WTC11 (cell line): ENCODE data around the gene PLEKHG5. TPM values are rescaled to one million over a fixed set of nuclear protein-coding genes. Genes with fewer than 3 reads are reported as not detected.

Experiments
- ATAC-seq: fragments of 200-7000 bp; cut with Tn5 transposase; 2 replicates; pipeline ENCODE4 v1.10.0; 2021; ENCODE audit warnings: mild to moderate bottlenecking, moderate library complexity
- CTCF ChIA-PET: fragments of 300-600 bp; sonication (Branson Sonifier 250); formaldehyde crosslinking; loops from one replicate; lab custom pipeline; 2021; ENCODE audit warnings: antibody characterized with exemption; lab: Charles Lee
- POLR2A ChIA-PET: fragments of 350-600 bp; sonication (Branson Sonifier 250); formaldehyde crosslinking; loops from one replicate; lab custom pipeline; 2021; ENCODE audit warnings: antibody characterized with exemption; lab: Charles Lee
- DNase-seq: peaks from one replicate; pipeline ENCODE4 v3.0.0; 2021; ENCODE audit warnings: low spot score
- H3K27ac Mint-ChIP-seq: 2 replicates; pipeline ENCODE4 v1.8.0; 2021; ENCODE audit warnings: mixed read lengths
- H3K27me3 Mint-ChIP-seq: 2 replicates; pipeline ENCODE4 v1.8.0; 2021; ENCODE audit warnings: low read depth, mild to moderate bottlenecking, moderate library complexity, mixed read lengths
- H3K36me3 Mint-ChIP-seq: 2 replicates; pipeline ENCODE4 v1.8.0; 2021; ENCODE audit warnings: mixed read lengths
- H3K4me1 Mint-ChIP-seq: 2 replicates; pipeline ENCODE4 v1.8.0; 2022; ENCODE audit warnings: mixed read lengths
- H3K4me3 Mint-ChIP-seq: 2 replicates; pipeline ENCODE4 v1.8.0; 2021; ENCODE audit warnings: mild to moderate bottlenecking, moderate library complexity, mixed read lengths
- H3K9me3 Mint-ChIP-seq: 2 replicates; pipeline ENCODE4 v1.8.0; 2021; ENCODE audit warnings: mixed read lengths
- ATF6 ChIP-seq: sonication (generic); formaldehyde crosslinking; IDR thresholded peaks from 2 replicates; pipeline ENCODE4 v1.8.1; 2023; ENCODE audit warnings: mild to moderate bottlenecking, missing genetic modification reagents
- CDX4 ChIP-seq: fragments of 250-450 bp; sonication (Bioruptor Pico); IDR thresholded peaks from 2 replicates; pipeline ENCODE4 v1.9.0; 2021; ENCODE audit warnings: moderate library complexity, mild to moderate bottlenecking, inconsistent platforms, borderline replicate concordance
- CREM ChIP-seq: sonication (generic); formaldehyde crosslinking; IDR thresholded peaks from 2 replicates; pipeline ENCODE4 v1.8.1; 2022; ENCODE audit warnings: mild to moderate bottlenecking, missing genetic modification reagents, moderate library complexity
- E2F4 ChIP-seq: sonication (generic); formaldehyde crosslinking; IDR thresholded peaks from 2 replicates; pipeline ENCODE4 v1.8.1; 2022; ENCODE audit warnings: low read depth, mild to moderate bottlenecking, moderate library complexity, missing genetic modification reagents, borderline replicate concordance
- ELF4 ChIP-seq: sonication (generic); formaldehyde crosslinking; IDR thresholded peaks from 2 replicates; pipeline ENCODE4 v1.8.1; 2022; ENCODE audit warnings: low read depth, mild to moderate bottlenecking, moderate library complexity, missing genetic modification reagents
- GTF2I ChIP-seq: fragments of 250-450 bp; sonication (Bioruptor Pico); conservative IDR thresholded peaks from 2 replicates; pipeline ENCODE4 v1.4.0; 2021; ENCODE audit warnings: mild to moderate bottlenecking
- PRRX2 ChIP-seq: fragments of 250-450 bp; sonication (Bioruptor Pico); IDR thresholded peaks from 2 replicates; pipeline ENCODE4 v1.8.0; 2021; ENCODE audit warnings: mild to moderate bottlenecking
- SMAD3 ChIP-seq: sonication (generic); formaldehyde crosslinking; IDR thresholded peaks from 2 replicates; pipeline ENCODE4 v1.8.0; 2022; ENCODE audit warnings: missing genetic modification reagents, mild to moderate bottlenecking, borderline replicate concordance
- ZBTB21 ChIP-seq: sonication (generic); formaldehyde crosslinking; IDR thresholded peaks from 2 replicates; pipeline ENCODE4 v1.8.1; 2023; ENCODE audit warnings: mild to moderate bottlenecking, missing genetic modification reagents, borderline replicate concordance
- ZNF219 ChIP-seq: sonication (generic); formaldehyde crosslinking; IDR thresholded peaks from 2 replicates; pipeline ENCODE4 v1.8.0; 2023; ENCODE audit warnings: missing genetic modification reagents, mild to moderate bottlenecking, borderline replicate concordance
- ZNF396 ChIP-seq: fragments of 250-450 bp; sonication (Bioruptor Pico); IDR thresholded peaks from 2 replicates; pipeline ENCODE4 v1.8.0; 2021; ENCODE audit warnings: mild to moderate bottlenecking, moderate library complexity, borderline replicate concordance
- total RNA-seq: library from RNA; stranded (reverse); gene quantifications from 3 replicates; pipeline ENCODE4 v1.2.3, GENCODE V29; 2021
- TF ChIP-seq, protein P1 (sequence below): sonication (generic); formaldehyde crosslinking; IDR thresholded peaks from 2 replicates; pipeline ENCODE4 v1.8.0; 2023; ENCODE audit warnings: missing genetic modification reagents, mild to moderate bottlenecking, borderline replicate concordance
- TF ChIP-seq, protein P2 (sequence below): fragments of 200-600 bp; IDR thresholded peaks from 2 replicates; pipeline ENCODE4 v1.8.0; 2022; ENCODE audit warnings: antibody characterized with exemption
- TF ChIP-seq, protein P3 (sequence below): sonication (generic); formaldehyde crosslinking; IDR thresholded peaks from 2 replicates; pipeline ENCODE4 v1.8.1; 2022; ENCODE audit warnings: mild to moderate bottlenecking, missing genetic modification reagents, moderate library complexity, borderline replicate concordance
- TF ChIP-seq, protein P4 (sequence below): sonication (generic); formaldehyde crosslinking; IDR thresholded peaks from 2 replicates; pipeline ENCODE4 v1.8.0; 2022; ENCODE audit warnings: mild to moderate bottlenecking, missing genetic modification reagents
- TF ChIP-seq, protein P5 (sequence below): sonication (generic); formaldehyde crosslinking; IDR thresholded peaks from 2 replicates; pipeline ENCODE4 v1.8.1; 2023; ENCODE audit warnings: mild to moderate bottlenecking, missing genetic modification reagents
- TF ChIP-seq, protein P6 (sequence below): sonication (generic); formaldehyde crosslinking; IDR thresholded peaks from 2 replicates; pipeline ENCODE4 v1.8.1; 2022; ENCODE audit warnings: mild to moderate bottlenecking, moderate library complexity, missing genetic modification reagents

The PLEKHG5 gene
- total RNA-seq, 1 experiment from 2014 or later: 27.5 TPM

- no peak for TF ChIP-seq SMAD3
- TF ChIP-seq, protein P1, sequence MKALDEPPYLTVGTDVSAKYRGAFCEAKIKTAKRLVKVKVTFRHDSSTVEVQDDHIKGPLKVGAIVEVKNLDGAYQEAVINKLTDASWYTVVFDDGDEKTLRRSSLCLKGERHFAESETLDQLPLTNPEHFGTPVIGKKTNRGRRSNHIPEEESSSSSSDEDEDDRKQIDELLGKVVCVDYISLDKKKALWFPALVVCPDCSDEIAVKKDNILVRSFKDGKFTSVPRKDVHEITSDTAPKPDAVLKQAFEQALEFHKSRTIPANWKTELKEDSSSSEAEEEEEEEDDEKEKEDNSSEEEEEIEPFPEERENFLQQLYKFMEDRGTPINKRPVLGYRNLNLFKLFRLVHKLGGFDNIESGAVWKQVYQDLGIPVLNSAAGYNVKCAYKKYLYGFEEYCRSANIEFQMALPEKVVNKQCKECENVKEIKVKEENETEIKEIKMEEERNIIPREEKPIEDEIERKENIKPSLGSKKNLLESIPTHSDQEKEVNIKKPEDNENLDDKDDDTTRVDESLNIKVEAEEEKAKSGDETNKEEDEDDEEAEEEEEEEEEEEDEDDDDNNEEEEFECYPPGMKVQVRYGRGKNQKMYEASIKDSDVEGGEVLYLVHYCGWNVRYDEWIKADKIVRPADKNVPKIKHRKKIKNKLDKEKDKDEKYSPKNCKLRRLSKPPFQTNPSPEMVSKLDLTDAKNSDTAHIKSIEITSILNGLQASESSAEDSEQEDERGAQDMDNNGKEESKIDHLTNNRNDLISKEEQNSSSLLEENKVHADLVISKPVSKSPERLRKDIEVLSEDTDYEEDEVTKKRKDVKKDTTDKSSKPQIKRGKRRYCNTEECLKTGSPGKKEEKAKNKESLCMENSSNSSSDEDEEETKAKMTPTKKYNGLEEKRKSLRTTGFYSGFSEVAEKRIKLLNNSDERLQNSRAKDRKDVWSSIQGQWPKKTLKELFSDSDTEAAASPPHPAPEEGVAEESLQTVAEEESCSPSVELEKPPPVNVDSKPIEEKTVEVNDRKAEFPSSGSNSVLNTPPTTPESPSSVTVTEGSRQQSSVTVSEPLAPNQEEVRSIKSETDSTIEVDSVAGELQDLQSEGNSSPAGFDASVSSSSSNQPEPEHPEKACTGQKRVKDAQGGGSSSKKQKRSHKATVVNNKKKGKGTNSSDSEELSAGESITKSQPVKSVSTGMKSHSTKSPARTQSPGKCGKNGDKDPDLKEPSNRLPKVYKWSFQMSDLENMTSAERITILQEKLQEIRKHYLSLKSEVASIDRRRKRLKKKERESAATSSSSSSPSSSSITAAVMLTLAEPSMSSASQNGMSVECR (CRISPR knock-in tag): no peak
- TF ChIP-seq ZNF396 (CRISPR knock-in tag): no peak
- no peak for TF ChIP-seq CREM (CRISPR knock-in tag)
These were observed 34.8 kb upstream of the PLEKHG5 start (continued) for GRCh38 chr1:6526316-6526715.

DNA sequence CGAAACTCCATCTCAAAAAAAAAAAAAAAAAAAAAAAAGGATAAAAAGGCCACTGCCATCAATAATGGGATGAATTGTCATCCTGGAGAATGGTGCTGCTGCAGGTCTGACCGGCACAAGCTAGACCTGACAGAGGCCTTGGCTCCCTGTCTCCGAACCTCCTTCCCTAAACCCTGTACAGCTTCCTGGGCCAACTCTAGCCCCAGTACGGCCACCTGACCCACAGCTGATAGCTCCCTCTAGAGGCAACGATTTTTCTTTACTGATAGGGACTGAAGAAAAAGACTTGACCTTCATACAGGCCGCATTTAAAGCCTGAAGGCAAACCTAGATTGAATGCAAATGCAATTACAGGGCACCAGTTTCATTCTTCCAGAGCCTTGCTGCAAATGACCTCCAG lies 32.1 kb upstream of the PLEKHG5 start:
- CTCF ChIA-PET: interaction anchor here (0.5 to 7.7 kb wide), 28 partner anchors 9 to 463 kb away, joined by 3 to 179 read pairs (median 6); partner anchors contain the start of genes HES2, NOL9, PLEKHG5 and TAS1R1
- POLR2A ChIA-PET: no interaction called here
- H3K36me3 Mint-ChIP-seq: peaks cover 23% of the 10 kb centered on the region
- no peak overlapping the region for H3K4me3 Mint-ChIP-seq
- peak; percentile 60 for DNase-seq
- peaks cover 30% of the 10 kb centered on the region for H3K4me1 Mint-ChIP-seq
- H3K9me3 Mint-ChIP-seq: no peaks in the 10 kb centered on the region
- H3K27ac Mint-ChIP-seq: peak overlapping the region; percentile 67
- H3K27me3 Mint-ChIP-seq: no peaks in the 10 kb centered on the region
- TF ChIP-seq GTF2I (CRISPR knock-in tag) (no peak), E2F4 (CRISPR knock-in tag) (no peak), ZBTB21 (CRISPR knock-in tag) (no peak), CDX4 (CRISPR knock-in tag) (no peak), SMAD3 (no peak), ELF4 (CRISPR knock-in tag) (no peak)
- TF ChIP-seq, protein P2, sequence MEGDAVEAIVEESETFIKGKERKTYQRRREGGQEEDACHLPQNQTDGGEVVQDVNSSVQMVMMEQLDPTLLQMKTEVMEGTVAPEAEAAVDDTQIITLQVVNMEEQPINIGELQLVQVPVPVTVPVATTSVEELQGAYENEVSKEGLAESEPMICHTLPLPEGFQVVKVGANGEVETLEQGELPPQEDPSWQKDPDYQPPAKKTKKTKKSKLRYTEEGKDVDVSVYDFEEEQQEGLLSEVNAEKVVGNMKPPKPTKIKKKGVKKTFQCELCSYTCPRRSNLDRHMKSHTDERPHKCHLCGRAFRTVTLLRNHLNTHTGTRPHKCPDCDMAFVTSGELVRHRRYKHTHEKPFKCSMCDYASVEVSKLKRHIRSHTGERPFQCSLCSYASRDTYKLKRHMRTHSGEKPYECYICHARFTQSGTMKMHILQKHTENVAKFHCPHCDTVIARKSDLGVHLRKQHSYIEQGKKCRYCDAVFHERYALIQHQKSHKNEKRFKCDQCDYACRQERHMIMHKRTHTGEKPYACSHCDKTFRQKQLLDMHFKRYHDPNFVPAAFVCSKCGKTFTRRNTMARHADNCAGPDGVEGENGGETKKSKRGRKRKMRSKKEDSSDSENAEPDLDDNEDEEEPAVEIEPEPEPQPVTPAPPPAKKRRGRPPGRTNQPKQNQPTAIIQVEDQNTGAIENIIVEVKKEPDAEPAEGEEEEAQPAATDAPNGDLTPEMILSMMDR: peak; percentile 41
- TF ChIP-seq, protein P3, sequence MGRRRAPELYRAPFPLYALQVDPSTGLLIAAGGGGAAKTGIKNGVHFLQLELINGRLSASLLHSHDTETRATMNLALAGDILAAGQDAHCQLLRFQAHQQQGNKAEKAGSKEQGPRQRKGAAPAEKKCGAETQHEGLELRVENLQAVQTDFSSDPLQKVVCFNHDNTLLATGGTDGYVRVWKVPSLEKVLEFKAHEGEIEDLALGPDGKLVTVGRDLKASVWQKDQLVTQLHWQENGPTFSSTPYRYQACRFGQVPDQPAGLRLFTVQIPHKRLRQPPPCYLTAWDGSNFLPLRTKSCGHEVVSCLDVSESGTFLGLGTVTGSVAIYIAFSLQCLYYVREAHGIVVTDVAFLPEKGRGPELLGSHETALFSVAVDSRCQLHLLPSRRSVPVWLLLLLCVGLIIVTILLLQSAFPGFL: no peak
- TF ChIP-seq, protein P4, sequence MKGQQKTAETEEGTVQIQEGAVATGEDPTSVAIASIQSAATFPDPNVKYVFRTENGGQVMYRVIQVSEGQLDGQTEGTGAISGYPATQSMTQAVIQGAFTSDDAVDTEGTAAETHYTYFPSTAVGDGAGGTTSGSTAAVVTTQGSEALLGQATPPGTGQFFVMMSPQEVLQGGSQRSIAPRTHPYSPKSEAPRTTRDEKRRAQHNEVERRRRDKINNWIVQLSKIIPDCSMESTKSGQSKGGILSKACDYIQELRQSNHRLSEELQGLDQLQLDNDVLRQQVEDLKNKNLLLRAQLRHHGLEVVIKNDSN (CRISPR knock-in tag): peak; percentile 32; the same call in 1 of the 2 replicates
- TF ChIP-seq, all 79 proteins: peak for 2
- ATAC-seq: peak; percentile 67

DNA sequence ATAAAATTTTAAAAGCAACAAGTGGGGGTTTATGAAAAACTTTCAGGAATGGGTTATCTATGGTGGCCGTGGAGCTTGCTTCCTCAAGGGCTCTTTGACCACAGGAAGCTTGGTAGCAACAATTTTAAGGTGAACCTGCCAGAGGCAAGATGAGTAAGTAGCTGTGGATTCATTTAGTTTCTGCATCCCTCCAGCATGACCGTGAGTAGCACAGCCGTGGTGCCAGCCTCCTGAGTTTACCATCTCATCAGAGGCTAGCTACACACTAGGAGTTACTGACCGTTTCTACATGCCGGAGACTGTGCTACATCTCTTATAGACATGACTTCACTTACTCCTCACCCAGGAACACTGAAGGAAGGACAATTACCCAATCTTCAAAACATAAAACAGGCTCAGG lies 30.1 kb upstream of the PLEKHG5 start:
- CTCF ChIA-PET: interaction anchor here (0.8 to 7.7 kb wide), 8 partner anchors 17 to 125 kb away, joined by 3 to 179 read pairs (median 4); partner anchors contain the start of gene PLEKHG5
- ATAC-seq (no peak), DNase-seq (no peak)
- Mint-ChIP-seq H3K27me3 (no peaks in the 10 kb centered on the region), H3K27ac (peak overlapping the region; percentile 90), H3K4me3 (no peak overlapping the region), H3K9me3 (no peaks in the 10 kb centered on the region), H3K4me1 (peaks cover 30% of the 10 kb centered on the region), H3K36me3 (peaks cover 11% of the 10 kb centered on the region; the same call in 1 of the 2 replicates)
- POLR2A ChIA-PET: no interaction called here
- TF ChIP-seq, protein P5, sequence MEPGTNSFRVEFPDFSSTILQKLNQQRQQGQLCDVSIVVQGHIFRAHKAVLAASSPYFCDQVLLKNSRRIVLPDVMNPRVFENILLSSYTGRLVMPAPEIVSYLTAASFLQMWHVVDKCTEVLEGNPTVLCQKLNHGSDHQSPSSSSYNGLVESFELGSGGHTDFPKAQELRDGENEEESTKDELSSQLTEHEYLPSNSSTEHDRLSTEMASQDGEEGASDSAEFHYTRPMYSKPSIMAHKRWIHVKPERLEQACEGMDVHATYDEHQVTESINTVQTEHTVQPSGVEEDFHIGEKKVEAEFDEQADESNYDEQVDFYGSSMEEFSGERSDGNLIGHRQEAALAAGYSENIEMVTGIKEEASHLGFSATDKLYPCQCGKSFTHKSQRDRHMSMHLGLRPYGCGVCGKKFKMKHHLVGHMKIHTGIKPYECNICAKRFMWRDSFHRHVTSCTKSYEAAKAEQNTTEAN (CRISPR knock-in tag): no peak
- TF ChIP-seq PRRX2 (no peak), ZNF219 (no peak), ATF6 (no peak)
- TF ChIP-seq, protein P6, sequence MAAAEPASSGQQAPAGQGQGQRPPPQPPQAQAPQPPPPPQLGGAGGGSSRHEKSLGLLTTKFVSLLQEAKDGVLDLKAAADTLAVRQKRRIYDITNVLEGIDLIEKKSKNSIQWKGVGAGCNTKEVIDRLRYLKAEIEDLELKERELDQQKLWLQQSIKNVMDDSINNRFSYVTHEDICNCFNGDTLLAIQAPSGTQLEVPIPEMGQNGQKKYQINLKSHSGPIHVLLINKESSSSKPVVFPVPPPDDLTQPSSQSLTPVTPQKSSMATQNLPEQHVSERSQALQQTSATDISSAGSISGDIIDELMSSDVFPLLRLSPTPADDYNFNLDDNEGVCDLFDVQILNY (CRISPR knock-in tag): no peak
